ENCODE measurements around the gene ATG10. TPM values are rescaled to one million over a fixed set of nuclear protein-coding genes. Genes with fewer than 3 reads are reported as not detected.

ATG10 gene
- total and polyA plus RNA-seq, 2 of the 13 experiments (the other 11 are each of a cell fraction or from before 2014, with no cell fraction given), result 2.0 to 5.7 TPM

DNA sequence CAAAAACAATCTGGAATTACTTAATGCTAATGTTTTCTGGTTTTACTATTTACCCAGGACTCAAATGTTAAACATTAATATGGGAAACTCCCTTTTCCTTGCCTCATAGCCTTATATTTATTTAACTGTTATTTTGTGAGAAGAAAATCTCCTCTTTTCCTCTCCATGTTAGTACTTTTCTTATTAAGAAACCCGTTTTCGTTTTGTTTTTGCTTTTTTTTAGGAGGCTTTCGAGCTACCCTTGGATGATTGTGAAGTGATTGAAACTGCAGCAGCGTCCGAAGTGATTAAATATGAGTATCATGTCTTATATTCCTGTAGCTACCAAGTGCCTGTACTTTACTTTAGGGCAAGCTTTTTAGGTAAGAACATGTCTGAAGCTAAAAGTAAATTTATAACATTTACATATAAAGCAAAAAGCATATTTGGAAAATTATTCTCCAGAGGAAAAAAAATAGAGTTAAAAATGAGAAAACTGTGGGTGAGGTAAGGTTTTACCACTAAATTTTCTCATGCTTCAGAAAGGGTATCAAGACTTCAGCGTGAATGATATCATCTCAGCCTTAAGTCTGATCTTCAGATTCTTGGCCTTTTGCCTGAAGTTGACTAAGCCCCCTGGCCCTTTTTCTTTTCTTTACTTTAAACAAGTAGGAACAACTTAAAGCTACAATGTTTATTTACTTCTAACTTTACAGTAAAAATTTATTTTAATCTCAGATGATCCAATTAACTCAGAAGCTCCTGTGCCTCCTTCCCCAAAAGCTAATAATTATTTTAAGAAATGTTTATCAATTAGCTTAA lies 192.6 kb downstream of the ATG10 start (continued):
- TF ChIP-seq POLR2AphosphoS2 (IDR thresholded peaks at IDR 0.05; ENCODE audit: low read depth, low read length) (no peak), CC2D1A (CRISPR knock-in tag; IDR thresholded peaks at IDR 0.05) (no peak)

DNA sequence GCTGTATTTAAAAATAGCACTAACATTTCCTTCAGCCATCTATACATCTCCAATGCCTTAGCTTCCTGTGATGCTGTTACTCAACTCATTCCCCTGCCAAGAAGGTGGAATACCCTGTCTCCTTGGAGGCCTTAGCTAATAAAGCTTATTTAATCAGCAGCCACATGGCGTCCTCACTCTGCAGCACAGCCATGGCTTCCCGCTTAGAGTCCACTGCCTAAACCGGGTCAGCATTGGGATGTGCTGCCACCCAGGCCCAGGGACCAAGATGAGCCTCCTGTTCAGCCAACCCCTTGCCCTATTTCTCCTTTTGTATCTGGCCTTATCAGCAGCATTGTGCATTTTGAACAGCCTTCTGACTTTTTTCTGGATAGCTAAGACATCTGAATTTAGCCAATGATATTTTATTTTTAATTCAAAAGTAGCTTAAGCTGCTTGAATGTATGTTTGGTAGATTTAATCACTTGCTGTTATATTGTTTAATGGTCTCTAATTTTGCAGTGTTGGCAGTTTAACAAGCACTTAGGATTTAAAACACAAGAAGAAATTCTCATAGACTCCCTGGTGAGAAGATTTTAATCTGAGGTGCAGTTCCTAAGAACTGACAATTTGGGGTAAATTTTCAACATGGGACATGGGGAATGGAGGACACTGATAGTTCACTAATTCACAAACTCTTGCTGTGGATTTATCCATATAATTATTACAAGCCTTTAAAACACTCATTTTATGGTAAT lies 193.3 kb downstream of the ATG10 start:
- 97% methylated on average over 3 of the region's 3 CpGs for WGBS (ENCODE audit: low lambda C conversion rate)
- ChIA-PET POLR2A (no interaction called here), CTCF (ENCODE audit: low intra/inter-chr PET ratio, low total read pairs) (interaction anchor here (1.5 to 1.6 kb wide), 2 partner anchors 658 to 740 kb away, joined by 8 to 10 read pairs; no protein-coding TSS in a partner anchor)
- Histone ChIP-seq H3K4me3 (replicated peaks in 1 of 3; ENCODE audit: insufficient read depth in 1 of 3, low read depth in 2 of 3, low read length in 3 of 3) (no peak overlapping the region), H4K20me1 (ENCODE audit: insufficient read depth, low read length) (no peaks in the 10 kb centered on the region), H3K4me2 (ENCODE audit: low read depth, low read length) (no peak overlapping the region), H3K27ac (ENCODE audit: extremely low read length, insufficient read depth, low read length) (no peak overlapping the region), H3K9me3 (ENCODE audit: low read length) (no peaks in the 10 kb centered on the region), H3K9ac (ENCODE audit: insufficient read depth, low read depth, low read length) (no peak overlapping the region), H2AFZ (ENCODE audit: low read length) (no peak overlapping the region), H3K36me3 (replicated peaks in 1 of 2; ENCODE audit: control insufficient read depth in 1 of 2, insufficient read depth in 2 of 2, low read length in 2 of 2) (no peaks in the 10 kb centered on the region), H3K27me3 (ENCODE audit: control insufficient read depth in 1 of 2, insufficient read depth in 2 of 2, low read length in 2 of 2) (no peaks in the 10 kb centered on the region), H3K4me1 (ENCODE audit: insufficient read depth, low read length) (peaks cover 14% of the 10 kb centered on the region), H3K79me2 (ENCODE audit: insufficient read depth, low read length) (no peaks in the 10 kb centered on the region)
- DNase-seq (ENCODE audit: low spot score), result no peak
- in situ Hi-C loops (cut with HindIII; ENCODE audit: extremely low pct_ligation_motif_present, low pct_unique_long_range_greater_than_20kb), result loop anchor here (5.0 to 10.0 kb wide), 2 partner anchors 658 to 740 kb away; no protein-coding TSS in a partner anchor
- BruUV-seq (replicated peaks), result no TSS peak
- intact Hi-C loops (cut with micrococcal nuclease; ENCODE audit: unreplicated experiment), result loop anchor here (5.0 to 10.0 kb wide), 3 partner anchors 140 to 530 kb away; no protein-coding TSS in a partner anchor
- ATAC-seq, result no peak
- FAIRE-seq, result no peak
- TF ChIP-seq ZNF296 (CRISPR knock-in tag; conservative IDR thresholded peaks at IDR 0.05) (no peak), MAFF (IDR thresholded peaks at IDR 0.05; ENCODE audit: low read depth, low read length) (peak; percentile 54; the same call in 1 of the 2 replicates), MAFK (conservative IDR thresholded peaks at IDR 0.05 in 1 of 2, IDR thresholded peaks at IDR 0.05 in 1 of 2; ENCODE audit: low read length in 2 of 2) (peak; percentile 38 to 69; a peak in 3 of 4 replicates)
- TF ChIP-seq, protein P1, sequence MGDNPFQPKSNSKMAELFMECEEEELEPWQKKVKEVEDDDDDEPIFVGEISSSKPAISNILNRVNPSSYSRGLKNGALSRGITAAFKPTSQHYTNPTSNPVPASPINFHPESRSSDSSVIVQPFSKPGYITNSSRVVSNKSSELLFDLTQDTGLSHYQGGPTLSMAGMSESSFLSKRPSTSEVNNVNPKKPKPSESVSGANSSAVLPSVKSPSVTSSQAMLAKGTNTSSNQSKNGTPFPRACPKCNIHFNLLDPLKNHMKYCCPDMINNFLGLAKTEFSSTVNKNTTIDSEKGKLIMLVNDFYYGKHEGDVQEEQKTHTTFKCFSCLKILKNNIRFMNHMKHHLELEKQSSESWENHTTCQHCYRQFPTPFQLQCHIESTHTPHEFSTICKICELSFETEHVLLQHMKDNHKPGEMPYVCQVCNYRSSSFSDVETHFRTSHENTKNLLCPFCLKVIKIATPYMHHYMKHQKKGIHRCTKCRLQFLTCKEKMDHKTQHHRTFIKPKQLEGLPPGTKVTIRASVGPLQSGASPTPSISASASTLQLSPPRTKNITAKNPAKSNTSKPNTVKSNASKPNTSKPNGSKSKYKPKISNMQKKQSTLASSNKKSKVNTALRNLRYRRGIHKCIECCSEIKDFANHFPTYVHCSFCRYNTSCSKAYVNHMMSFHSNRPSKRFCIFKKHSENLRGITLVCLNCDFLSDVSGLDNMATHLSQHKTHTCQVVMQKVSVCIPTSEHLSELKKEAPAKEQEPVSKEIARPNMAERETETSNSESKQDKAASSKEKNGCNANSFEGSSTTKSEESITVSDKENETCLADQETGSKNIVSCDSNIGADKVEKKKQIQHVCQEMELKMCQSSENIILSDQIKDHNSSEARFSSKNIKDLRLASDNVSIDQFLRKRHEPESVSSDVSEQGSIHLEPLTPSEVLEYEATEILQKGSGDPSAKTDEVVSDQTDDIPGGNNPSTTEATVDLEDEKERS (CRISPR knock-in tag; IDR thresholded peaks at IDR 0.05), result no peak
